ENCODE measurements around the gene MVK.

Gene MVK

GRCh38 chr12:109626378-109627115 lies 53.0 kb downstream of the MVK start:
- no peak for DNase-seq (ENCODE audit: extremely low read depth in 1 of 2, low read depth in 1 of 2)

- no peak for DNase-seq (ENCODE audit: extremely low read depth in 1 of 2, low read depth in 1 of 2)
These were observed 54.0 kb downstream of the MVK start for GRCh38 chr12:109627633-109628032.

GRCh38 chr12:109630107-109630506 lies 56.5 kb downstream of the MVK start:
- DNase-seq (ENCODE audit: extremely low read depth in 1 of 2, low read depth in 1 of 2): no peak

GRCh38 chr12:109630815-109631214 lies 57.2 kb downstream of the MVK start:
- DNase-seq (ENCODE audit: extremely low read depth in 1 of 2, low read depth in 1 of 2): no peak

GRCh38 chr12:109631302-109631701 lies 57.7 kb downstream of the MVK start:
- no peak for DNase-seq (ENCODE audit: extremely low read depth in 1 of 2, low read depth in 1 of 2)

GRCh38 chr12:109631751-109632150 lies 58.2 kb downstream of the MVK start:
- no peak for DNase-seq (ENCODE audit: extremely low read depth in 1 of 2, low read depth in 1 of 2)

- DNase-seq (ENCODE audit: extremely low read depth in 1 of 2, low read depth in 1 of 2): no peak
These were observed 58.7 kb downstream of the MVK start for GRCh38 chr12:109632342-109632741.

GRCh38 chr12:109635717-109636116 lies 62.1 kb downstream of the MVK start:
- no peak for DNase-seq (ENCODE audit: extremely low read depth in 1 of 2, low read depth in 1 of 2)

- no peak for DNase-seq (ENCODE audit: extremely low read depth in 1 of 2, low read depth in 1 of 2)
These were observed 63.8 kb downstream of the MVK start for GRCh38 chr12:109637348-109637747.

GRCh38 chr12:109637996-109638395 lies 64.4 kb downstream of the MVK start:
- DNase-seq (ENCODE audit: extremely low read depth in 1 of 2, low read depth in 1 of 2): no peak

GRCh38 chr12:109638735-109639134 lies 65.1 kb downstream of the MVK start:
- DNase-seq (ENCODE audit: extremely low read depth in 1 of 2, low read depth in 1 of 2): no peak

GRCh38 chr12:109639151-109639872 lies 65.7 kb downstream of the MVK start:
- no peak for DNase-seq (ENCODE audit: extremely low read depth in 1 of 2, low read depth in 1 of 2)

- DNase-seq (ENCODE audit: extremely low read depth in 1 of 2, low read depth in 1 of 2): no peak
These were observed 67.4 kb downstream of the MVK start for GRCh38 chr12:109640961-109641360.

- no peak for DNase-seq (ENCODE audit: extremely low read depth in 1 of 2, low read depth in 1 of 2)
These were observed 67.8 kb downstream of the MVK start for GRCh38 chr12:109641422-109641821.

- DNase-seq (ENCODE audit: extremely low read depth in 1 of 2, low read depth in 1 of 2): no peak
These were observed 69.0 kb downstream of the MVK start for GRCh38 chr12:109642506-109643132.

GRCh38 chr12:109645194-109645593 lies 71.6 kb downstream of the MVK start:
- DNase-seq (ENCODE audit: extremely low read depth in 1 of 2, low read depth in 1 of 2): no peak

- DNase-seq (ENCODE audit: extremely low read depth in 1 of 2, low read depth in 1 of 2): no peak
These were observed 72.1 kb downstream of the MVK start for GRCh38 chr12:109645708-109646107.
